GM18517 (cell line): ENCODE measurements around the gene FBL.

Experiments used
- ATAC-seq: cut with Tn5 transposase; IDR thresholded peaks from one replicate; pipeline ENCODE4 v1.9.1; 2021; ENCODE audit warnings: mild to moderate bottlenecking, moderate library complexity; ENCODE audit not compliant: unreplicated experiment

FBL gene

DNA sequence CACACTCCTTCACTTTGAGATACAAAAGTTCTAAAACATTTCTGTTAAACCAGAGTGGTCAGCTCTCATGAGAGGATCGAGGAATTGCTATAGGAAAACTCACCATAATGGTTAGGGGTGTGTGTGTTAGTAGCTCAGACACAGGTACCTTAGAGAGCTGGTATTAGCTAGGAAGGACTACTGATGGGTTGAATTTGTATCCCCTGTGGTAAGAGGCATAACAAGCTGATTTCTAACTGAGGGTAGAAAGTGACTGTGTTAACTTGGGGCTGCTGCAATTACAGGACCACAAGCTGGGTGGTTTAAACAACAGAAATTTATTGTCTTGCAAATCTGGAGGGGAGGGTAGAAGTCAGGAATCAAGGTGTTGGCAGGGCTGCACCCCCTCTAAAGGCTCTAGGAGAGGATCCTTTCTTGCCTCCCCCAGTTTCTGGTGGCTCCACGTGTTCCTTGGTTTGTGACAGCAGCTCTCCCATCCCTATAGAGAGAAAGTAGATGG is 50.1 kb downstream of the FBL start:
- ATAC-seq = no peak

DNA sequence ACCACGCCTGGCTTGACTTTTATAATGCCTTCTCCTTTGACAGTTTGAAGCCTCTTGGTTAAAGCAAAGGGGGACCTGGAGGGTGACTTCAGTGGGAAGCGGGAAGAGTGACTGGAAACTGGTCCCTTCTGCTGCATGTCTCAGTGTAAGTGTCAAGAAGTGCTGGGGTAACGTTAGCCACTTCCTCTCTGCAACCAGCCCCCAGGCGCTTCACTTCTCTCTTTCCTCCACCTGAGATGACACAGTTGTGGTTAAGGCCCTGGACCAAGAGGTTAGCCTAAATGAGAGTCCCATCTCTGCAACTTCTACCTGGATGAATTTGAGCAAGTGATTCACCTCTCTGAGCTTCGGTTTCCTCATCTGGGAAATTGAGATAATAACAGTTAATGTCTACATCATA is 51.2 kb downstream of the FBL start:
- no peak for ATAC-seq

DNA sequence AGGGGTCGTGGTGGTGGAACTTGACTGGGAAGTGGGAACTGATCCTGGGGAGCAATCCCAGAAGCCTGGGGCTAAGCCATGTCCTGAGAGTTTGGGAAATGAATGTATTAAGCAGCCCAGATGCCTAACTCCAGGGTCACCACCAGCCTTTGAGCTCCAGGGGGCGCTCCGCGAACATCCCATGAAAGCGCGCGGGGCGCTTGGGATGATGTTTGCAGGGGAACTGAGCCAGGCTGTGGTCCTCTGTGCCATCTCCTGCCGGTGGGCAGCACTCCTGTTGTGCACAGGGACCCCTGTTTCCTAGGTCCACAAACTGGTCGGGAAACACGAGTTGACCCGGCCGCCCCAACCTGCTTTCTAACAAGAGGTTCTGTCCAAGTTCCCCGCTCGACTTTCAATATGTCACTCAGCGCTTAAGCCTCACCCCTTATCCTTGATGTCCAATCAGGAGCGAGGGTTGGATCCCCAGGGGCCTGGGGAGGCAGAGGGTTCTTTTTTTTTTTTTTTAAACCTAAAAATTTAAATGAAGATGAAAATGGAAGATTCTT is 53.1 kb downstream of the FBL start:
- no peak for ATAC-seq

DNA sequence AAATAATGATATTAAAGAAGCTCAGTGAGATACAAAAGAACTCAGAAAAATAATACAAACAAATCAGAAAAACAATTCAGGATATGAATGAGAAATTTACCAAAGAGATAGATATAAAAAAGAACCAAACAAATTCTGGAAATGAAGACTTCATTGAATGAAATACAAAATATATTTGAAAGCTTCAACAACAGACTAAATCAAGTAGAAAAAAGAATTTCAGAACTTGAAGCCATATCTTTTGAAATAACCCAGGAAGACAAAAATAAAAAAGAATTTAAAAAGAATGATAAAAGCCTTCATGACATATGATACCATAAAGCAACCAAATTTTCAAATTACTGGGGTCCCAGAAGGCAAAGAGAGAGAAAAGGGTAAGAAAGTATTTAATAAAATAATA is 57.9 kb downstream of the FBL start:
- ATAC-seq = no peak
